ENCODE data around the gene IDNK. TPM values are rescaled to one million over a fixed set of nuclear protein-coding genes. Genes with fewer than 3 reads are reported as not detected.

The IDNK gene
- total RNA-seq, 1 donor from 2014 or later: 5.8 TPM

DNA sequence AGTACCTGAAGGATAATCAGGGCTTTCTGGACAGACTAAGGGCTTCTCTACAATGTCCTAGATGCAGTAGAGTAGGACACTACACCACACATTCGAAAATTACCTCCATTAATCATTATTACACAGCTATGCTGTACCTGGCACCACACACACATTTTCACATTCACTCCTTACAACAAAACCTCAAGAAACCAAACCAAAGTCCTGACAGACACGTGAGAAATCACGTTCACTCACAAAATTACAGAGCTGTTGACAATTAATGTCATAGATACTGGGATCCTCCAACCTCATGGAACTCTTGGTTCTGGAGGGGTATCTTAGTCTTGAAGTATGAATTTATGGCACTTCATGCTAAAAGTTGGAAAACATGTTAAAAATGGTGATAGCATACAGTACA is 68.5 kb downstream of the IDNK start:
- DNase-seq (ENCODE audit: low read depth in 2 of 2): no peak

Other genes starting within 250 kb of the IDNK start
- gene FRMD3, start 84.7 kb upstream of the IDNK start, total RNA-seq: 0.76 and 2.8 TPM in 2 replicates
- 98.8 and 122 TPM in 2 replicates for gene UBQLN1, start 84.8 kb downstream of the IDNK start, total RNA-seq
- gene GKAP1, start 194.6 kb downstream of the IDNK start, total RNA-seq: 0.64 and 0.89 TPM in 2 replicates

Data from dermis microvascular lymphatic vessel endothelial cell (primary cell).